ENCODE data around the gene CACFD1. TPM values are rescaled to one million over a fixed set of nuclear protein-coding genes. Genes with fewer than 3 reads are reported as not detected.

The CACFD1 gene
- total RNA-seq, 1 experiment from 2014 or later: 22.5 TPM

DNA sequence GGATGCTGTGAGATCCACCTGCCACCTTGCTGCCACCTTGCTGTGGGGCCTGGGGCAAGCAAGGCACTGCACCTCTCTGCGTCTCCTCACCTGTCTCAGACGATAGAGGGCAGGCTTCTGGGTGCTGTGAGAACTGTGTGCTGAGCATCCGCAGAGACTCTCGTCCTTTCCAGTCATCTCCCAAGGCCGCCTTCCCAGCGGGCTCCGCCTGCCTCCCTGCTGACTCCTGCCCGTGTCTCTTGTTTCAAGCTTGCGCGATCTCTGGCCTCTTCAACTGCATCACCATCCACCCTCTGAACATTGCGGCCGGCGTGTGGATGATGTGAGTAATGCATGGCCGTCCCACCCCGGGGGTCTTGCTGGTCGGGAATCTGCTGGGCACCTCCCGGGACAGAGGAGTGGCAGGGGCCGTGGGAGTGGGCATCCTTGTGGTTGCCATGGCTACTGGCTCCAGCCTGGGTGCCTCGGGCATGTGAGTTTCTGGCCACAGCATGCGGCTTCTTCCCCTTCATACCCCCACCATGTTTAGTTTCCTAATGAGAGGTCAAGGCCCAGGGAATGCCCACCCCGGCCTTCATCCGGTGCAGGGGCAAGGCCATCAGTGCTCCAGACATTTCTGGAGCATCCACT lies 3.6 kb downstream of the CACFD1 start:
- DNase-seq (ENCODE audit: low spot score): peak; percentile 61
- CTCF ChIA-PET: interaction anchor here (0.6 to 3.3 kb wide), 16 partner anchors 11 to 279 kb away, joined by 3 to 25 read pairs (median 4); partner anchors contain the start of genes ADAMTS13, SLC2A6, SURF1 and SURF2
- H3K4me3 Mint-ChIP-seq: no peak overlapping the region

GRCh38 chr9:133463864-133464615 lies 4.3 kb downstream of the CACFD1 start:
- no peak overlapping the region for H3K4me3 Mint-ChIP-seq
- H3K27ac Mint-ChIP-seq: no peak overlapping the region
- CTCF ChIA-PET: interaction anchor here (1.7 to 3.3 kb wide), 3 partner anchors 15 to 34 kb away, joined by 7 to 25 read pairs (median 17); partner anchors contain the start of gene SLC2A6
- DNase-seq (ENCODE audit: low spot score): no peak
- POLR2A ChIA-PET: no interaction called here
- TF ChIP-seq E2F5 (CRISPR knock-in tag; IDR thresholded peaks at IDR 0.05) (no peak), EMX1 (CRISPR knock-in tag; IDR thresholded peaks at IDR 0.05) (no peak), ZNF232 (CRISPR knock-in tag; IDR thresholded peaks at IDR 0.05) (no peak), ZBTB21 (CRISPR knock-in tag; IDR thresholded peaks at IDR 0.05; ENCODE audit: borderline replicate concordance) (no peak), NFE2L1 (CRISPR knock-in tag; IDR thresholded peaks at IDR 0.05) (no peak), ZNF671 (CRISPR knock-in tag; IDR thresholded peaks at IDR 0.05) (no peak), CDX4 (CRISPR knock-in tag; IDR thresholded peaks at IDR 0.05; ENCODE audit: borderline replicate concordance) (no peak), IRF2 (CRISPR knock-in tag; IDR thresholded peaks at IDR 0.05; ENCODE audit: borderline replicate concordance, low read depth) (no peak), USF1 (CRISPR knock-in tag; IDR thresholded peaks at IDR 0.05) (no peak), KAT7 (CRISPR knock-in tag; IDR thresholded peaks at IDR 0.05; ENCODE audit: borderline replicate concordance) (no peak), MAX (CRISPR knock-in tag; IDR thresholded peaks at IDR 0.05) (no peak), CTCF (IDR thresholded peaks at IDR 0.05) (no peak), ZNF263 (CRISPR knock-in tag; IDR thresholded peaks at IDR 0.05; ENCODE audit: low read depth) (no peak)
- TF ChIP-seq, protein P1, sequence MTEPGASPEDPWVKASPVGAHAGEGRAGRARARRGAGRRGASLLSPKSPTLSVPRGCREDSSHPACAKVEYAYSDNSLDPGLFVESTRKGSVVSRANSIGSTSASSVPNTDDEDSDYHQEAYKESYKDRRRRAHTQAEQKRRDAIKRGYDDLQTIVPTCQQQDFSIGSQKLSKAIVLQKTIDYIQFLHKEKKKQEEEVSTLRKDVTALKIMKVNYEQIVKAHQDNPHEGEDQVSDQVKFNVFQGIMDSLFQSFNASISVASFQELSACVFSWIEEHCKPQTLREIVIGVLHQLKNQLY (CRISPR knock-in tag; IDR thresholded peaks at IDR 0.05): no peak
- no peaks in the 10 kb centered on the region for H3K27me3 Mint-ChIP-seq (ENCODE audit: low read depth)
- ATAC-seq: no peak
- H3K4me1 Mint-ChIP-seq: peaks cover 23% of the 10 kb centered on the region
- H3K9me3 Mint-ChIP-seq: no peaks in the 10 kb centered on the region
- peaks cover 4% of the 10 kb centered on the region; the same call in 1 of the 2 replicates for H3K36me3 Mint-ChIP-seq

More for the DNA sequence above, 3.6 kb downstream of the CACFD1 start:
- H3K4me1 Mint-ChIP-seq: peaks cover 28% of the 10 kb centered on the region
- no peak overlapping the region for H3K27ac Mint-ChIP-seq
- peak; percentile 8 for ATAC-seq
- POLR2A ChIA-PET: no interaction called here
- H3K27me3 Mint-ChIP-seq (ENCODE audit: low read depth): no peaks in the 10 kb centered on the region
- no peaks in the 10 kb centered on the region for H3K9me3 Mint-ChIP-seq
- H3K36me3 Mint-ChIP-seq: peaks cover 4% of the 10 kb centered on the region; the same call in 1 of the 2 replicates
- TF ChIP-seq ERG (CRISPR knock-in tag; IDR thresholded peaks at IDR 0.05): no peak
- 0 out of 2 replicates have a peak, but pooled peaks have one; percentile 50 for TF ChIP-seq ZNF423 (CRISPR knock-in tag; IDR thresholded peaks at IDR 0.05)

Measured in WTC11 (cell line).